ENCODE data around the gene C1orf185.

Gene C1orf185

DNA sequence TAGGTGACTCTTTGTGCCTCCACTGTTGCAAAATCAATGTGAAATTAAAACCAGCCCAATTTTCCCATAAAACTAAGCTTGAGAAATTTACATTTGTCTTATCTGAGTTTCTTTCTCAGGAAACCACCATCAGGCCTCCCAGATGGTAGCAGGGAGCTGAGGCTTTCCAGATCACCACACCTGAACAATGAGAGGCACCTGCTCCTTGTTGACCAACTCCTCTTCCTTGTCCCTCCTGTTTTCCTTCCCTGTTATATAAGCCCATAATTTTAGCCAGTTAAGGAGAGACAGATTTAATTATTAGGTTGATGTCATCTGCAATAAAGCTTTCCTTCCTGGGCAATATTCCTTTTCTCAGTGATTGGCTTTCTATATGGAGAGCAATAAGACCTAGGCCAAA is 32.0 kb upstream of the C1orf185 start:
- Histone ChIP-seq H3K27ac (ENCODE audit: low read depth, low read length) (no peak overlapping the region), H3K79me1 (ENCODE audit: low read length) (no peaks in the 10 kb centered on the region), H3K18ac (ENCODE audit: low read length) (no peak overlapping the region), H3K23ac (ENCODE audit: low read length) (no peak overlapping the region), H2BK5ac (ENCODE audit: low read depth, low read length, poor library complexity) (no peak overlapping the region), H3K9me3 (ENCODE audit: insufficient read depth, low read depth, low read length) (no peaks in the 10 kb centered on the region), H2BK120ac (ENCODE audit: insufficient read depth, low read length, poor library complexity) (no peak overlapping the region), H2AK5ac (ENCODE audit: low read length) (no peak overlapping the region), H3K4me1 (ENCODE audit: control insufficient read depth in 1 of 2, insufficient read depth in 2 of 2, low read length in 2 of 2) (no peaks in the 10 kb centered on the region), H4K12ac (ENCODE audit: low read depth, low read length) (no peak overlapping the region), H3K9ac (ENCODE audit: low read length) (no peak overlapping the region), H3K4me3 (ENCODE audit: low read depth, low read length) (no peak overlapping the region), H3K36me3 (ENCODE audit: control insufficient read depth in 1 of 2, insufficient read depth in 2 of 2, low read length in 2 of 2) (no peaks in the 10 kb centered on the region), H3K27me3 (ENCODE audit: insufficient read depth, low read length) (no peaks in the 10 kb centered on the region), H2AFZ (ENCODE audit: insufficient read depth, low read length, poor library complexity) (no peak overlapping the region), H3K4ac (ENCODE audit: low read depth, low read length) (no peak overlapping the region), H2BK12ac (ENCODE audit: low read length) (no peak overlapping the region), H4K8ac (ENCODE audit: low read depth, low read length) (no peak overlapping the region), H3K14ac (ENCODE audit: low read length) (no peak overlapping the region), H3K4me2 (ENCODE audit: low read length) (no peak overlapping the region), H3K79me2 (ENCODE audit: control insufficient read depth, insufficient read depth, low read length, poor library complexity) (no peaks in the 10 kb centered on the region), H4K91ac (ENCODE audit: low read depth, low read length) (no peak overlapping the region)
- DNase-seq, result no peak

GRCh38 chr1:51070640-51071039 is 31.4 kb upstream of the C1orf185 start:
- no peaks in the 10 kb centered on the region for H3K27me3 ChIP-seq (ENCODE audit: insufficient read depth, low read length)
- H3K4me1 ChIP-seq (ENCODE audit: control insufficient read depth in 1 of 2, insufficient read depth in 2 of 2, low read length in 2 of 2), result no peaks in the 10 kb centered on the region

DNA sequence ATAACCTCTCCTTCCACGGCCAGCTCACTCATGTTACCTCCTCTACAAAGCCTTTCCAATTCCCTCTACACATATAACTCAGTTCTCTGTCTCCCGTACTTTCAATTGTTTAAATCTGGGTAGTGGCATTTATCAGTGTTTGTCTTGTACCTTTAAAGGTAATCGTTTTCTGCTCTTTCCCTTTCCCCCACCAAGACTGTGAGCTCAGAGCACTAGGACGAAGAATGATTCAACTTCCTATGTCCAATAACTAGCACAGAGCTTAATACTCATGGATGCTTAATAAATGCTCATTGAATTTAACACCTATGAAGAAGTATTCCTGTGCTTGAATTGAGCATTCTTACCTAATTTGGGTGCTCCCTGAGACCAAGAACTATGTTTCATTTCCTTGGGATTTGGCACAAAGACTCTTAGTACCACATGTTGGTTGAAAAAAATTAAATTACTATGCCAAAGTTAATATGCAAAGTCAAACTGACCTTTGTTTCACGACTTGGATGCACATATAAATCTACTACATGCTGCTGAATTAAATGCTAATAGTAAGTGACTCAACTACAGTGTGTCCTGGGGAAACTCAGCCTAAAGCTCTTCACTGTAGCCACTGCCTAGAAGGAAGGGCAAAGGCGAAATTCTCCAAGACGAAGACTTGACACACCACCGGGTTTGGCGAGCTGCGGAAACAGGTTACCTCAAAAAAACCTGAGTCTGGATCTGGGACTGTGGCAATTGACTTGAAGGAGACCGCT is 30.6 kb upstream of the C1orf185 start:
- H3K4ac ChIP-seq (ENCODE audit: low read depth, low read length), result no peak overlapping the region
- no peak overlapping the region for H3K27ac ChIP-seq (ENCODE audit: low read depth, low read length)
- no peaks in the 10 kb centered on the region for H3K9me3 ChIP-seq (ENCODE audit: insufficient read depth, low read depth, low read length)
- H4K12ac ChIP-seq (ENCODE audit: low read depth, low read length), result no peak overlapping the region
- H4K91ac ChIP-seq (ENCODE audit: low read depth, low read length), result no peak overlapping the region
- H3K79me1 ChIP-seq (ENCODE audit: low read length), result no peaks in the 10 kb centered on the region
- no peak overlapping the region for H3K9ac ChIP-seq (ENCODE audit: low read length)
- no peak overlapping the region for H3K23ac ChIP-seq (ENCODE audit: low read length)
- H3K18ac ChIP-seq (ENCODE audit: low read length), result no peak overlapping the region
- WGBS (ENCODE audit: extremely low coverage, insufficient coverage, insufficient read length), result no CpG with 5 or more reads among the region's 11 CpGs
- H3K27me3 ChIP-seq (ENCODE audit: insufficient read depth, low read length), result no peaks in the 10 kb centered on the region
- H2AFZ ChIP-seq (ENCODE audit: insufficient read depth, low read length, poor library complexity), result no peak overlapping the region
- H3K36me3 ChIP-seq (ENCODE audit: control insufficient read depth in 1 of 2, insufficient read depth in 2 of 2, low read length in 2 of 2), result no peaks in the 10 kb centered on the region
- no peak overlapping the region for H2BK120ac ChIP-seq (ENCODE audit: insufficient read depth, low read length, poor library complexity)
- no peak overlapping the region for H2AK5ac ChIP-seq (ENCODE audit: low read length)
- no peaks in the 10 kb centered on the region for H3K79me2 ChIP-seq (ENCODE audit: control insufficient read depth, insufficient read depth, low read length, poor library complexity)
- H3K14ac ChIP-seq (ENCODE audit: low read length), result no peak overlapping the region
- no peak overlapping the region for H2BK5ac ChIP-seq (ENCODE audit: low read depth, low read length, poor library complexity)
- no peak for DNase-seq
- no peak overlapping the region for H2BK12ac ChIP-seq (ENCODE audit: low read length)
- H3K4me2 ChIP-seq (ENCODE audit: low read length), result no peak overlapping the region
- H3K4me1 ChIP-seq (ENCODE audit: control insufficient read depth in 1 of 2, insufficient read depth in 2 of 2, low read length in 2 of 2), result no peaks in the 10 kb centered on the region
- no peak overlapping the region for H3K4me3 ChIP-seq (ENCODE audit: low read depth, low read length)
- no peak overlapping the region for H4K8ac ChIP-seq (ENCODE audit: low read depth, low read length)

More at GRCh38 chr1:51070640-51071039, 31.4 kb upstream of the C1orf185 start:
- Histone ChIP-seq H3K27ac (ENCODE audit: low read depth, low read length) (no peak overlapping the region), H2AK5ac (ENCODE audit: low read length) (no peak overlapping the region), H2AFZ (ENCODE audit: insufficient read depth, low read length, poor library complexity) (no peak overlapping the region), H2BK5ac (ENCODE audit: low read depth, low read length, poor library complexity) (no peak overlapping the region), H3K23ac (ENCODE audit: low read length) (no peak overlapping the region), H3K18ac (ENCODE audit: low read length) (no peak overlapping the region), H4K12ac (ENCODE audit: low read depth, low read length) (no peak overlapping the region), H4K8ac (ENCODE audit: low read depth, low read length) (no peak overlapping the region), H2BK120ac (ENCODE audit: insufficient read depth, low read length, poor library complexity) (no peak overlapping the region), H3K4me3 (ENCODE audit: low read depth, low read length) (no peak overlapping the region), H3K79me1 (ENCODE audit: low read length) (no peaks in the 10 kb centered on the region), H3K9ac (ENCODE audit: low read length) (no peak overlapping the region), H3K4ac (ENCODE audit: low read depth, low read length) (no peak overlapping the region), H3K79me2 (ENCODE audit: control insufficient read depth, insufficient read depth, low read length, poor library complexity) (no peaks in the 10 kb centered on the region), H3K36me3 (ENCODE audit: control insufficient read depth in 1 of 2, insufficient read depth in 2 of 2, low read length in 2 of 2) (no peaks in the 10 kb centered on the region), H3K9me3 (ENCODE audit: insufficient read depth, low read depth, low read length) (no peaks in the 10 kb centered on the region), H3K14ac (ENCODE audit: low read length) (no peak overlapping the region), H3K4me2 (ENCODE audit: low read length) (no peak overlapping the region), H2BK12ac (ENCODE audit: low read length) (no peak overlapping the region), H4K91ac (ENCODE audit: low read depth, low read length) (no peak overlapping the region)
- no peak for DNase-seq
- WGBS (ENCODE audit: extremely low coverage, insufficient coverage, insufficient read length), result no CpG with 5 or more reads among the region's 1 CpG

- Histone ChIP-seq H2BK5ac (ENCODE audit: low read depth, low read length, poor library complexity) (no peak overlapping the region), H4K91ac (ENCODE audit: low read depth, low read length) (no peak overlapping the region), H3K27ac (ENCODE audit: low read depth, low read length) (no peak overlapping the region), H2BK12ac (ENCODE audit: low read length) (no peak overlapping the region), H3K36me3 (ENCODE audit: control insufficient read depth in 1 of 2, insufficient read depth in 2 of 2, low read length in 2 of 2) (no peaks in the 10 kb centered on the region), H3K9me3 (ENCODE audit: insufficient read depth, low read depth, low read length) (no peaks in the 10 kb centered on the region), H3K4me3 (ENCODE audit: low read depth, low read length) (no peak overlapping the region), H4K12ac (ENCODE audit: low read depth, low read length) (no peak overlapping the region), H3K79me1 (ENCODE audit: low read length) (no peaks in the 10 kb centered on the region), H3K18ac (ENCODE audit: low read length) (no peak overlapping the region), H3K9ac (ENCODE audit: low read length) (no peak overlapping the region), H4K8ac (ENCODE audit: low read depth, low read length) (no peak overlapping the region), H3K79me2 (ENCODE audit: control insufficient read depth, insufficient read depth, low read length, poor library complexity) (no peaks in the 10 kb centered on the region), H3K4me1 (ENCODE audit: control insufficient read depth in 1 of 2, insufficient read depth in 2 of 2, low read length in 2 of 2) (no peaks in the 10 kb centered on the region), H2AFZ (ENCODE audit: insufficient read depth, low read length, poor library complexity) (no peak overlapping the region), H2BK120ac (ENCODE audit: insufficient read depth, low read length, poor library complexity) (no peak overlapping the region), H3K14ac (ENCODE audit: low read length) (no peak overlapping the region), H3K23ac (ENCODE audit: low read length) (no peak overlapping the region), H2AK5ac (ENCODE audit: low read length) (no peak overlapping the region), H3K4me2 (ENCODE audit: low read length) (no peak overlapping the region), H3K27me3 (ENCODE audit: insufficient read depth, low read length) (no peaks in the 10 kb centered on the region), H3K4ac (ENCODE audit: low read depth, low read length) (no peak overlapping the region)
- no CpG with 5 or more reads among the region's 16 CpGs for WGBS (ENCODE audit: extremely low coverage, insufficient coverage, insufficient read length)
- DNase-seq, result no peak
Measured at GRCh38 chr1:51072043-51072439, 30.0 kb upstream of the C1orf185 start.

Data from trophoblast cell (in vitro differentiated cells and primary cell).